ENCODE data around the gene PTGER4.

DNA sequence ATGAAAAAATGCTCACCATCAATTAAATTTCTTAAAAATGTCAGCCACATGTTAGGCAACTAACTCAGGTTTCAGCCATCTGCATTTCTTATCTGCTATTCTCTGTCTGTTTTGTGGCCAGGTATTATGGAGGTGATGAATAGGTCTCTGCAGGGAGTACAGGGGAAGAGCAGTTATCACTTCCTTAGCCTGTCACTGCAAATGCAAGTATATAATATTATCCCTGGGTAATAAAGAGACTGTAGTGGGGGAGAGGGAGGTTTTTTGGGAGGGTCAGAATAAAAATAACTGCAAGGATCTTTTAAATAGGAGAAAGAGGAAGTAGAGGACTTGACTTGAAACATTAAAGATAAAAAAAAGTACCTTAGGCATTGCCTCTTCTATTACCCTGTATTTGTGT is 49.6 kb upstream of the PTGER4 start:
- TF ChIP-seq CTCF (conservative IDR thresholded peaks at IDR 0.05; ENCODE audit: low read length) (no peak), EZH2phosphoT487 (IDR thresholded peaks at IDR 0.05; ENCODE audit: borderline replicate concordance) (no peak)

Measured in Loucy (cell line).